ENCODE results near the gene WIPF2. TPM values are rescaled to one million over a fixed set of nuclear protein-coding genes. Genes with fewer than 3 reads are reported as not detected.

Gene WIPF2
- total RNA-seq, 1 donor from 2014 or later = 7.8 TPM

DNA sequence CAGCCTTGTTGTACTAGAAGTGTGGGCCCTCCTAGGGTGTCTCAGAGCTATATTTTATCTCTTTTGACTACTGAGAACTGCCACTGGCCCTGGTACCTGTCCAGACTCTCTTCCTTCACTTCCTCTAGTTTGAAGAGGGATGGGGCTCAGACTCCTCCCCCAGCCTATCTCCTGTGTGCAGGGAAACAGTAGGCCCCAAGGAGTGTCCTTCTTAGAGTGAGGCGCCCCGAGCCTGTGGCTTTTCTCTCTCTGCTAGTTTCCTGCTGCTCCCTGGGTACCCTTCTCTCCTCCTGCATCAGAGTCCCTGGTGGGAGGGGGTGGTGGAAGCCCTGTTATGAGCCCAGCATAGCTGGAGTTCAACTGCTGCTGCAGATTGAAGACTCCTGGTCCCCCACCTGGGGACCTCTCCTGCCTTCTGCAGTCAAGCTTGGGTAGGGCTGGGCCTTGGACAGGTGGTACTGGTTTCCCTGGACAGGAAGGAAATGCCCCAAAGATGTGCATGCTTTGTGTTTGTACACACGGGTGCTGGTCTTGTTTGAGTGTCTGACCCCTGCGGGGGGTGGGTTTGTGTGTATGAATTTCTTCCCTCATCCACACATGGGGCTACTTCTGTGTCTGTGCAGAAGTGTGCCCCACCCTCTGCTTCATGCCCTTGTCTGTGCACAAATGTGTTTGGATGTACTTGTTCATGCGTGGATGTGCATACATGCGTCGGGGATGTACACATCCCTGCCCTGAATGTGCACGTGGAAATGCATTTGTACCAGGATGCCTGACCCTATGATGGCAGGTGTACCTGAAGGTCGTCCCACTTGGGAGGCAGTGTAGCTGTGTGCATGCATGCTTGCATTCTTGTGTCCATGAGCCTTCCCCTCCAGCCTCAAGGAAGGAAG is 96.8 kb downstream of the WIPF2 start:
- no peak for DNase-seq

GRCh38 chr17:40316571-40317344 is 97.7 kb downstream of the WIPF2 start:
- peak; percentile 88 for DNase-seq

DNA sequence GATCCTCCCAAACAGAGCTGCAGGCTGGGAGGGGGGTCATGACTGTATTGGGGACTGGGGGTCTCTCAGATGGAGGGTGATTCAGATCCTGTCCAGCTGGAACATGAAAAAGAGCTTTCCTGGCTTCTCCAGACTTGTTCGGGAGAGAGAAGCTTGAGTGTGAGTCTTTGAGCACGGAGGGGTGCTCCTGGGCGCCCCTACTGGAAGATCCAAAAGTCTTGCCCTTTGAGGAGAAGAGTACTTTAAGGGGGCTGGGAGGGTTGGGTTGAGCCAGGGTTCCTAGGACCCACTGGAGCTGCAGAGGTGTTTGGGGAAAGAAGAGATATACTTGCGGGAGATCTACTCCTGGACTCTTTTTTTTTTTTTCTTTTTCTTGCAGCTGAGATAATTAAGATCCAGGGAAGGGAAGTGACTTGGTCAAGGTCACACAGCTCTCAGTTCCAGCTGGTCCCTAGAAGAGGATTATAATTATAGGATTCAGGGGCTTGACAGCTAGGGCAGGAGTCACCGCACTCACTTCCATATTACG is 98.3 kb downstream of the WIPF2 start:
- DNase-seq = peak; percentile 66

- DNase-seq = peak; percentile 97
Observed at GRCh38 chr17:40317880-40318829, 99.1 kb downstream of the WIPF2 start.

DNA sequence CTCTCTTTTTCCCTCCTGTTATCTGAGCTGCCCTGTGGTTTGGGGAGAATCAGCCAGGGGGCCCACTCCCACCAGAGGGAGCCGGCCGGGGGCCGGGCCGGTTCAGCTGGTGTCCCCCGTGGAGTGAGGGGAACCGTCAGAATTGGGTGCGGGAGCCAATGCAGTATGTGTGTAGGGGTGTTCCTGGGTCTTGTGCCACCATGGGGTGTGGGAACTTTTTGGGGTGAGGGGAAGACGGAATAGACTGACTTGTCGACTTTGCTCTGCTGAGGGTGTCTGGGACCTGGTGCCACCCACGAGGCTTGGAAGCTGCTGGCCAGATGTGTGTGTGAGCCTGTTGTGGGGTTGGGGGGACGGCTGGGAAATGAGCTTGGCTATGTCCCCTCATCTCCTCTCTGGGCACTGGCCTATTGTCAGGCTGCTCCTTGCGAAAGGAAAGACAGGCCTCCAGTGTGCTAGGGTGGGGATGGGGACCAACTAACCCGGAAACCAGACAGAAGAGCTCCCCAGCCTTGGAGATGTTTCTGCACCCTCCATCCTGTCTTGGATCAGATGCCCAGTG is 99.8 kb downstream of the WIPF2 start:
- DNase-seq = no peak

DNA sequence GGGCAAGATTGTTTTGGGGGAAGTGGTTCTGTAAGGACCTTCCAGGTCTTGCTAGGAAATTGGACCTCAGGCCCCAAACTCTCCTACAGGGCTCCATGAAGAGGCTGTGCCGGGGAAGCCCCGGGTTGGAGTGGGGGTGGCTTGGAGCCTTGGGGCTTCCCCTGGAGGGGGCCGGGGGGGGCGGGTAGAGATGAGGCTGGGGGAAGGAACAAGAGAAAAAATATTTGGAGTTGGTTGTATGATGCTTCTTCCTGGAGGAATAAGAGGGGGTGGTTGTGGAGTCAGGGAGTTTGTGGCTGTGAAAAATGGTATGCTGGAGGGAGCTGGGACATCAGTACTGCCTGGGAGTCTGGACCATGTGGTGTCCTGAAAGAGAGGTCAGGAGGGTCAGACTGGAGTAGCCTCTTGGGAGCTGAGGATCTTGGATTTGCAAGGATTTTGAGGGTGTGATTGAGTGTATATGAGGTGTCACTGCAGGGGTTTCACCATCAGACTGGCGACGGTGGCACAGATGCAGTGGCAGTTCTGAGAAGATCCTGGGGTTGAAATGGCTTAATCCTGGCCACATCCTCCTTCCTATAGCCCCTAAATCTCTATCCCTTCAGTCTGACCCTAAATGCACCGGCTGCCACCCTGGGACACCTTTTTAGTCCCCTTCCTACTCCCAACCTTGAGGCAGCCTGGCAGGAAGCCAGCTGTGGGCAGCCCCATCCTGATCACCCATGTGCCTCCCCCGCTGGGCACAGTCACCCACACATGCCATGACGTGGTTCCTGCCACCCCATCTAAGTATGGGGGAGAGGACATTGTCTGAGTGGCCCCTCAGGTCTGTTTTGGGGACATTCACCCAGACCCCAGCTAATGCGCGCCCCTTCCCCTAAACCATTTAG is 100.8 kb downstream of the WIPF2 start:
- DNase-seq = no peak

DNA sequence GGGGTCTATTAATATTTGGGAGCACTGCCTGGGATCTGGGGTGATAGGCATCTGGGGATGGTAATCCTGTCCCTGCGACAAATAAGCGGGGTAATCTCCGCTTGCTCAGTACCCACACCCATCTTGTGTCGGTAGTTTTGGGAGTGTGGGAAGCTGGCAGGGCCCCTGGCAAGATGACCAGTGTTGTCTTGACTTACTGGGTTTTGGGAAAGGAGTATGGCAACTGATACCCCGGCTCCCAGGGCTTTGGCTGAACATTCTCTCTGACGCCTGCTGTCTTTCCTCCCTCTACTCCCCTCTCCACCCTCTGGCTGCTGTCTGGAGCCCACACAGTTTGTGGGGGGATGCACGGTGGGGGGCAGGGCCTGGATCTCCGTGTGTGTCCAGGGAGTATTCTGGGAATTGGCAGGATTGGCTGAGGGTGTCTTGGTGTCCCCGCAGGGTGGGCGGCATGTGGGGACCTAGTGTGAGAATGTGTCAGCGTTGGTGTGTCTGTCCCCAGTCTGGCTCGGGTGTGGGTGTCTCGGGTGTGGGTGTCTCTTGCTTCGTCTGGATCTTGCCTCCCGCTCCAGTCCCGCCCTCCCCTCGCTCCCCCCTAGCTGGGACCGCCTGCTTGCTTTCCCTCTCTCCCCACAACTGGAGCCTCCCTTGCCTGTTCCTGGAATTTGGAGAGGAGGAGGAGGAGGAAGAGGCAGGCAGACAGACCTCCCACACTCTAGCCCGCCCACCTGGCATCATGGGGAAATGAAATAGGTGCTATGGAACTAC is 101.8 kb downstream of the WIPF2 start:
- DNase-seq = peak; percentile 88

- no peak for DNase-seq
Observed at GRCh38 chr17:40321524-40321929, 102.4 kb downstream of the WIPF2 start.

DNA sequence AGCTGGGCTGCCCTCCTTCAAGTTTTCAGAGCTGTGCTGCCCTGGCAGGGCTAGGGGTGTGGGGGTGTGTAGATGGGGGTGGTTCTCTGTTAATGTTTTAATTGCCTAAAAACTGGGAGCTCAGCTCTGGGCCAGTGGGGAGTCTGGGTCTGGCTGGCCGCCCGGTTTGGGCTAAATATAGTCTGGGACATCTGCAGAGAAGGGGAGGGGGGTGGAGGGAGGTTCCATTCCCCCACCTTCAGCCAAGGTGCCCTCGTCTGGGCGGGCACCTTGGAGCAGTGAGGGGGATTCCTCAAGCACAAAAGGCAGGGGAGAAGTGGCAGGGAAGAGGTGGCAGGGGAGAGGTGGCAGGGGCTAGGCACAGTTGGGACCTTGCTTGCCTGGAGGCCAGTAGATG is 102.9 kb downstream of the WIPF2 start:
- DNase-seq = no peak

DNA sequence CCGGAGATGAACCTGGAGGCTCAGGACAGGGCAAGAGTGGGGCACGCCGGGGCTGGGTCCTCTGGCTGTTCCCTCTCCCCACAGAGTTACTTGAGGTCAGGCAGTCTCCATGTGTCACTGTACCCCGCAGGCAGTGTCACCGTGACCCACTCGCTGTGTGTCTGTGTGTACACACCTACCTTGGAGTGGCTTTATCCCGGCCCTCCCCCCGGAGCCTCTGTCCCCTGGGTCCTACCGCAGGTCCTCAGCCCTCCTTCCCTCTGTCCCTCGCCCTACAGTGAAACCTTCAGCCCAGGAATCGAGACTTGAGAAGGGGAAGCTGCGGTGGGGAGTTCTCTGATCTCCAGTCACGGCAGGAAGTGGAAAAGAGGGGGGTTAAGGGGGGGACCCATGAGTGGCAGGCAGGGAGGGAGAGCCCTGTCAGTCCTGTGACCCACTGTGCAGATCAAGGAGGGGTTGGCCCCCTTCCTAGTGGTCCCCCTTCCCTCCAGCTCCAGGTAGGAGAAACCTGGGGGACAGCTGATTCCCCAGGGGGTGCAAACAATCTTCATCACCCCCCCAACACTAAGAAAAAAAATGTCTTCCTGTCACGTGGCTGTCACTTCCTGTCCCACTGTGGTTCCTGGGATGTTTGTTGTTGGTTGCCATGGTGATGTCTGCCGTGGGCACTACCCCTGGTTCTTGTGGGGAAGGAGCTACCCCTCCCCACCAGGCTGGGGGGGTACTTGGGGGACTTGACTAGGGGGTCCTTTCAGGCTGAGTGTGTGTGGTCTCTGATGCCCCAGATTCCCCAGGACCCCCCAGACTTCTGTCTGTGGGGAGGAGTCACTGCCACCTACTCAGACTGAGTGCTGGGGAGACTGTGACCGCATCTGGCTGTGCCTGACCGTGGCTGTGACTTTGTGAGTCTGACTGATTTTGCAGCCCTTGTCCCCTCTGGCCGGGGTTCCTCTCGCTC is 103.5 kb downstream of the WIPF2 start:
- DNase-seq = peak; percentile 91

- DNase-seq = peak; percentile 54
Observed at GRCh38 chr17:40323391-40324381, 104.6 kb downstream of the WIPF2 start.

GRCh38 chr17:40325156-40326013 is 106.3 kb downstream of the WIPF2 start:
- DNase-seq = no peak

DNA sequence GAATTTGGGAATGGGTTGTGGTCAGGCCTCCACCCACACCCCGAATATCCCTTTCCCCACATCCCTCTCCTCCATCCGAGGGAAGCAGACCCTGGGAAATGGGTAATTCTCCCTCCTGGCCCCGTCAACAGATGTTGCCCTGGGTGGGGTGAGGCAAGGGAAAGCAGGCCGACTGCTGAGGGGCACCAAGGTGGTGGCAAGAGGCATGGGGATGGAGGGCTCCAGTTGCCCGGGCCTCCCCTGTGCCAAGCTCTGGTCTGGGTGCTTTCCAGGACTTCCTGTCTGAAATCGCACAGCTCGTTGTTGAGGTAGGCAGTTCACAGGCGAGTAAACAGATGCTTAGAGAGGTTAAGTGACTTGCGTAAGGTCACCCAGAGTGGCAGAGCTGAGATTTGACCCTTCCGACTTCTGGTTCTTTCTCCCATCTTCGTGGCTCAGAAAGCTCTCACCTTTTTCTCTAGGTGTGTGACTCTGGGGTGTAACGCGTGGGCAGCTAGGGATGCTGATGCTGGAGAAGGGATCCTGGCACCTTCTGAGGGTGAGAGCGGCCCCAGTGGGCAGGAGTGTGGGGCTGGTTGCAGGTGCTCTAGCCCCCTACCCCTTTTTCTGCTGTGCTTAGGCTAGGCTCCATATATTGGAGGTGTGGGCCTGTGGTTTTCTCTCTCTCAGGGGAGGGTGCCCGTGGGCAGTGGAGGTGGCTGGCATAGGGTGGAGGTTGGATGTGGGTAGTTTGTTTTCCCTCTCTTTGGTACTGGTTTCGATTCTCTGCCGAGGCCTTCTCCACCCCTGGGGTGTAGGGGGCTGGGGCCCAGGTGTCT is 107.1 kb downstream of the WIPF2 start:
- no peak for DNase-seq

- no peak for DNase-seq
Observed at GRCh38 chr17:40326832-40327199, 107.7 kb downstream of the WIPF2 start.

GRCh38 chr17:40327244-40327729 is 108.2 kb downstream of the WIPF2 start:
- no peak for DNase-seq

All from skin of body (tissue), 2 donors.